Common myeloid progenitor, CD34-positive (primary cell): ENCODE data around the gene WDR7.

ENCODE experiments used
- CTCF ChIA-PET: fragments of 350-600 bp; sonication (Branson Sonifier 250); formaldehyde crosslinking; loops from one replicate; lab custom pipeline; 2021; ENCODE audit warnings: antibody characterized with exemption; lab: Charles Lee
- POLR2A ChIA-PET: fragments of 350-600 bp; sonication (Branson Sonifier 250); formaldehyde crosslinking; loops from one replicate; lab custom pipeline; 2021; ENCODE audit warnings: antibody characterized with exemption; lab: Charles Lee
- DNase-seq, 3 donors: peaks; one replicate each; pipeline versions ENCODE4 v3.0.0 to v3.0.0-alpha.2; 2013
- H3K27ac ChIP-seq, 2 experiments: 1 replicate in 1 of 2; 2 replicates in 1 of 2; pipeline ENCODE4 v1.7.0; 2013; ENCODE audit warnings: inconsistent platforms in 2 of 2, low read length in 2 of 2, mild to moderate bottlenecking in 2 of 2, low read depth in 1 of 2, moderate library complexity in 1 of 2; ENCODE audit not compliant: severe bottlenecking in 2 of 2, insufficient read depth in 1 of 2, poor library complexity in 1 of 2
- H3K27me3 ChIP-seq, 5 experiments: replicated peaks in 2 of 5; 1 replicate in 3 of 5; 2 replicates in 2 of 5; pipeline versions ENCODE4 v1.6.1 to v1.7.0; 2013; ENCODE audit warnings: low read length in 4 of 5, mild to moderate bottlenecking in 2 of 5, moderate library complexity in 2 of 5, inconsistent platforms in 1 of 5; ENCODE audit not compliant: insufficient read depth in 5 of 5, control insufficient read depth in 4 of 5
- H3K36me3 ChIP-seq, 4 experiments: 1 replicate in 2 of 4; 2 replicates in 2 of 4; pipeline versions ENCODE4 v1.6.1 to v1.7.0; 2013; ENCODE audit warnings: low read length in 3 of 4, control low read depth in 1 of 4, mild to moderate bottlenecking in 1 of 4; ENCODE audit not compliant: control insufficient read depth in 4 of 4, insufficient read depth in 4 of 4
- H3K4me1 ChIP-seq, 4 experiments: 1 replicate in 3 of 4; 2 replicates in 1 of 4; pipeline versions ENCODE4 v1.6.1 to v1.7.1; 2013; ENCODE audit warnings: low read length in 3 of 4, mild to moderate bottlenecking in 3 of 4, control low read depth in 1 of 4, inconsistent platforms in 1 of 4, moderate library complexity in 1 of 4; ENCODE audit not compliant: control insufficient read depth in 4 of 4, insufficient read depth in 4 of 4; ENCODE audit errors: control extremely low read depth in 1 of 4
- H3K4me3 ChIP-seq, 7 experiments: 1 replicate in 4 of 7; 2 replicates in 3 of 7; pipeline versions ENCODE4 v1.5.1 to v1.7.0; 2013; ENCODE audit warnings: mild to moderate bottlenecking in 7 of 7, low read length in 6 of 7, moderate library complexity in 6 of 7, inconsistent platforms in 2 of 7, low read depth in 2 of 7, control low read depth in 1 of 7; ENCODE audit not compliant: insufficient read depth in 4 of 7, control insufficient read depth in 1 of 7; ENCODE audit errors: extremely low read depth in 1 of 7
- H3K9me3 ChIP-seq, 5 experiments: 1 replicate in 4 of 5; 2 replicates in 1 of 5; pipeline versions ENCODE4 v1.6.1 to v1.7.1; 2013; ENCODE audit warnings: low read length in 4 of 5, mild to moderate bottlenecking in 2 of 5, inconsistent platforms in 1 of 5, low read depth in 1 of 5, moderate library complexity in 1 of 5; ENCODE audit not compliant: control insufficient read depth in 4 of 5, insufficient read depth in 2 of 5; ENCODE audit errors: control extremely low read depth in 1 of 5
- WGBS: methylation state at CpG from one replicate; pipeline ENCODE4 v1.1.5; 2013; ENCODE audit not compliant: insufficient coverage; 5-methylcytosine and 5-hydroxymethylcytosine counted together

WDR7 gene

DNA sequence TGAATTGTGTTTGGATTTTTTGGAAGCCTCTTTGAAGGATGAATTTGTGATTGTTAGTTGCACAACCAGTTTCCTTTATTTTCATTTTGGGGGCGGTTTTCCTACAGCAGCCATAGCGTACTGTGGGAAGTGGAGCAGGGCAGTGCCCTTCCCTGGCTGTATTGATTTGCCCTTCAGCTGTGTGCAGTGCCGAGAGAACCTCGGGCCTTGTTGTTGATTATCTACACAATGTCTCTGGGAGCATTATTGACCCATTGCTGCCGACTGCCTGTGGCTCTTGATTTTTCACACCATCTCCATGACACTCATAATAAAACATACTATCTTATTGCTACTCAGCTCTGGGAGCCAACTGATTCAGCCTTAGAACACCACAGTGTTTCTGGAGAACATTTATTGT, 333.6 kb downstream of the WDR7 start:
- 97% methylated on average over 5 of the region's 5 CpGs for WGBS
- Histone ChIP-seq H3K27me3 (no peaks in the 10 kb centered on the region), H3K36me3 (peaks cover 0 to 3% (median 0%) of the 10 kb centered on the region in 4 experiments), H3K9me3 (no peaks in the 10 kb centered on the region), H3K4me3 (no peak overlapping the region), H3K4me1 (peaks cover 0 to 3% (median 0%) of the 10 kb centered on the region in 4 experiments), H3K27ac (no peak overlapping the region)
- DNase-seq: no peak
- CTCF ChIA-PET: no interaction called here
- POLR2A ChIA-PET: no interaction called here

DNA sequence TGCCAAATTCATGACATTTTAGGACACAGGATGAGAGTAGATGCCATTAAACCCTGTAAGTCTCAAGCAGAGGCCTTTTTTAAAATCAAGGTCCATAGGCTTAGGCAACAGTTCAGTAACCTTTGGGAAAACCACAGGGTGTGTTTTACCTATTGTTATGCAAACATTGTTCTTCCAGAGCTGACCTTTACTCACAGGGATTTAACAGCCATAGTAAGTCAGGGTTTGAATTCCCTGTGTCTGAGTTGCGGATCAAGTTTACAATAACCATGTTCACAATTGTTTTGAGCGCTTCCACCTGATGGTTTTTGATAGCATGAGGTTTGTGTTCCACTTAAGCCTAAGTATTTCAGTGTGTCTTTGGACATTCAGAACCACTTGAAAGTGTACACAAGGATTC, 335.7 kb downstream of the WDR7 start:
- no peak for DNase-seq
- WGBS: no CpG with 5 or more reads among the region's 2 CpGs
- POLR2A ChIA-PET: no interaction called here

DNA sequence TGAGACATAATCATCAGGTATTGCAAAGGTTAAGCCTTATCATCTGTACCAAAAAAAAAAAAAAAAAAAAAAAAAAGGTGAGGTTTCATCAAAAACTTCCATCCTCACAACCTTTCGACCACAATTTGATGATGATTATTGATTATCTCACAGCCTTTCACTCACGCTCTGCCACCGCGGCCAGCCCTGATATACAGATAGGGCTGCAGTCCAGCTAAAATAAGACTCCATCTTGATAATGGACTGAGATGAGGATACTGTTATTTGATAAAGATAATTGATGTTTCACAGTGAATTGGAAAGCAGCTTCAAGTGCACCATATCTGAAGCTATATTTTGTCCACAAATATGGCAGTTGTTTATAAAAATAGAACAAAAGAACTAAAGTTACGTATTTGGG, 336.1 kb downstream of the WDR7 start:
- H3K4me3 ChIP-seq: no peak overlapping the region
- H3K27me3 ChIP-seq: no peaks in the 10 kb centered on the region
- DNase-seq: no peak
- H3K27ac ChIP-seq: no peak overlapping the region
- peaks cover 0 to 3% (median 0%) of the 10 kb centered on the region in 4 experiments for H3K4me1 ChIP-seq
- WGBS: 100% methylated on average over 1 of the region's 5 CpGs
- CTCF ChIA-PET: interaction anchor here (0.6 kb wide), 1 partner anchor 27 kb away, joined by 3 read pairs; no protein-coding TSS in a partner anchor
- no peaks in the 10 kb centered on the region for H3K36me3 ChIP-seq
- no peaks in the 10 kb centered on the region for H3K9me3 ChIP-seq
- POLR2A ChIA-PET: no interaction called here

More for the DNA sequence above, 335.7 kb downstream of the WDR7 start:
- CTCF ChIA-PET: interaction anchor here (0.6 kb wide), 1 partner anchor 28 kb away, joined by 3 read pairs; no protein-coding TSS in a partner anchor
- Histone ChIP-seq H3K36me3 (no peaks in the 10 kb centered on the region), H3K4me1 (peaks cover 0 to 3% (median 0%) of the 10 kb centered on the region in 4 experiments), H3K4me3 (no peak overlapping the region), H3K9me3 (no peaks in the 10 kb centered on the region), H3K27me3 (no peaks in the 10 kb centered on the region), H3K27ac (no peak overlapping the region)

DNA sequence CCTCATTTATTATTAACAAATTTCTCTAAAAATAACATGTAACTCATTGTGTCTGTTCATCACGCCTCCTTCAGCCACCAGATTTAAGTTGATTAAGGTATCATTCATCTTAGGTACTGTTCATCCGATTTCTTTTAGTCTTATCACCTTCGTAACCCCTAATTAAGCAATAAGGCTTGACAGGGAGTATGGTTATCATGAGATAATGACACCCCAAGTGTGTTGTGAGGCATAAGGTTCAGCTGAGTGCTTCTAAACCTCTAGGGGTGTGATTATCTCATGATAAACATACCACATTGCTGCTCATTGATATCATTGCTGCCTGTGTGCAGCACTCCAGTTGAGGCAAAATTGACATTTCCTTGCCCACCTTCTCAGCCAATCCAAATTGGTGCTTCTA, 336.9 kb downstream of the WDR7 start:
- Histone ChIP-seq H3K27ac (no peak overlapping the region), H3K27me3 (no peaks in the 10 kb centered on the region), H3K4me3 (no peak overlapping the region), H3K9me3 (no peaks in the 10 kb centered on the region), H3K36me3 (no peaks in the 10 kb centered on the region), H3K4me1 (no peaks in the 10 kb centered on the region)
- CTCF ChIA-PET: no interaction called here
- POLR2A ChIA-PET: no interaction called here
- WGBS: no CpG with 5 or more reads among the region's 3 CpGs
- peak in 1 of 3 donors; percentile 3 for DNase-seq

DNA sequence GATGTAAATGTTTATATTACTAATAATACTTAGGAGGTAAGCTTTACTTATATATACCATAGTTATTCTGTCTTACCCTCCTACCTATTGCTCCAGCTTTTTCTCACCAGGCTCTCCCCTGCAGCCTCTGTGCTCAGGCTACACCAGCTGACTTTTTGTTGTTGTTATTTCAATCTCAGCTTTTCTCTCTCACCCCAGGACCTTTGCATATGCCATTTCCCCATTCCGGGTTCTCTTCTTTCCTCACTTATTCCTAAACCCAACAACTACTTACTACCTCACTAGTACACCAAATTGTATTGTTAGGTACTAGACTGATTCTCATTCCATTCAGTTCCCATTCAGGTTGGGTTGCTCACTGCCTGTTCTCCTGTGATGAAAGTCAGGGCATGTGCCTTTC, 339.5 kb downstream of the WDR7 start:
- POLR2A ChIA-PET: no interaction called here
- H3K36me3 ChIP-seq: no peaks in the 10 kb centered on the region
- no peaks in the 10 kb centered on the region for H3K9me3 ChIP-seq
- H3K27ac ChIP-seq: no peak overlapping the region
- CTCF ChIA-PET: no interaction called here
- WGBS: 90% methylated on average over 1 of the region's 1 CpG
- H3K4me3 ChIP-seq: no peak overlapping the region
- no peaks in the 10 kb centered on the region for H3K27me3 ChIP-seq
- H3K4me1 ChIP-seq: no peaks in the 10 kb centered on the region
- DNase-seq: no peak

DNA sequence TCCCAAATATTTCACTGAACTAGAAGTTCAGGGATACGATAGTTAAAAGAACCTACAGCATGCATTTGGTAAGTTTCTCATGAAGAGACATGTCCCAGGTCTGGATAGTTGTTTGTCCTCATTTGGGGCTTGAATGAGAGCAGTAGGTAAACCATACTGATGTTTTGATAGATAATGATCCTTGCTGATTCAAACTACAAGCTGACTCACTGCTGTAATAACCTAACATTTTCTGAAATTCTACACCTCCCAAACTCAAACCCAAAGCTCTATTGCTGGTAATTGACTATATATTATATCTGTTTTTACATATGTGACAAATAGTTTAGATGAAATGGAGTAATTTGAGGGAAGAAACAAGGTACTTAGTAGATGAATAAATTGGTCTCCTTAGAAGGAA, 341.6 kb downstream of the WDR7 start:
- no peaks in the 10 kb centered on the region for H3K27me3 ChIP-seq
- H3K9me3 ChIP-seq: no peaks in the 10 kb centered on the region
- ChIA-PET CTCF (no interaction called here), POLR2A (no interaction called here)
- no peak overlapping the region for H3K4me3 ChIP-seq
- WGBS: 100% methylated on average over 1 of the region's 1 CpG
- H3K36me3 ChIP-seq: no peaks in the 10 kb centered on the region
- no peak for DNase-seq
- no peaks in the 10 kb centered on the region for H3K4me1 ChIP-seq
- no peak overlapping the region for H3K27ac ChIP-seq

DNA sequence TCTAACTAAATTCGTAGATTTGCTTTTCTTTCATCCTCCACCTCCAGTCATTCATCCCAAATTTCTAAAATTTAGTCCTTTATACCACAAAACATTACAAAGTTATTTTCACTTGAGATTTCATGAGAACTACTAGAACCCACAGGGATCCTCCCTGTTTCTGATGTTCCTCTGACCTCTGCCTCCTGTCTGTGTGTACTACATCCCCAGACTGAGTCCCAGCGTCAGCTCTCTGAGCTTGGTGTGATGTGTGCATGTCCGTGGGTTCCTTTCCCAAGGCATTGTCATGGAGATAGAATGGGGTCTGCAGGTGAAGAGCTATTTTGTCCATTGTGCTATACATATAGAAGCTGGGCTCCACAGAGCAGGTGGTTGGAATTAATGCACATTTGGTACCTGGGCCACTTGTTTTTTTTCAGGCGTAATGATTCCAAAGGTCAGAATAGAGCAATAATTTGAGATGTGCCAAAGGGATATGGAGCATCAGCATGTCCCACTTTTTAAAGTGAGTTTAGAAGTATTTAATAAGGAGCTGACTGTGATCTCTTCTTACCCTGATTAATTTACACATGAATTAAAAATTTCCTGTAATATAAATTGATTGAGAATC, 344.5 kb downstream of the WDR7 start:
- POLR2A ChIA-PET: no interaction called here
- no peaks in the 10 kb centered on the region for H3K9me3 ChIP-seq

More for the DNA sequence above, 344.5 kb downstream of the WDR7 start:
- CTCF ChIA-PET: interaction anchor here (1.6 kb wide), 1 partner anchor 10 kb away, joined by 4 read pairs; no protein-coding TSS in a partner anchor
- Histone ChIP-seq H3K4me1 (no peaks in the 10 kb centered on the region), H3K36me3 (no peaks in the 10 kb centered on the region), H3K27ac (no peak overlapping the region), H3K27me3 (no peaks in the 10 kb centered on the region), H3K4me3 (no peak overlapping the region)
- no peak for DNase-seq
- WGBS: 97% methylated on average over 3 of the region's 4 CpGs
